DOHH2 (cell line): ENCODE measurements around the gene HS2ST1.

Experiments used
- H3F3A ChIP-seq: fragments of 200-600 bp; sonication (generic), shearing (Covaris generic); 2 replicates; pipeline ENCODE4 v1.6.0; 2016; ENCODE audit warnings: antibody characterized with exemption, mild to moderate bottlenecking; ENCODE audit not compliant: control insufficient read depth, insufficient read depth
- H3K27ac ChIP-seq: fragments of 200-600 bp; sonication (generic); 2 replicates; pipeline ENCODE4 v1.5.1; 2014; ENCODE audit warnings: low read depth, mild to moderate bottlenecking, low read length, moderate library complexity
- H3K27me3 ChIP-seq: fragments of 200-600 bp; sonication (generic); 2 replicates; pipeline ENCODE4 v1.6.1; 2014; ENCODE audit warnings: mild to moderate bottlenecking, low read length, mixed read lengths; ENCODE audit not compliant: control insufficient read depth
- H3K36me3 ChIP-seq: fragments of 200-600 bp; sonication (generic); 2 replicates; pipeline ENCODE4 v1.6.1; 2014; ENCODE audit warnings: mild to moderate bottlenecking, low read length, moderate library complexity, mixed read lengths; ENCODE audit not compliant: control insufficient read depth
- H3K4me1 ChIP-seq: fragments of 200-600 bp; sonication (generic); 2 replicates; pipeline ENCODE4 v1.6.1; 2014; ENCODE audit warnings: mild to moderate bottlenecking, low read length, mixed read lengths; ENCODE audit not compliant: control insufficient read depth
- H3K4me2 ChIP-seq: fragments of 200-600 bp; sonication (generic); 2 replicates; pipeline ENCODE4 v1.6.0; 2014; ENCODE audit warnings: mild to moderate bottlenecking, low read length, moderate library complexity
- H3K4me3 ChIP-seq: fragments of 200-600 bp; sonication (generic); 2 replicates; pipeline ENCODE4 v1.5.1; 2014; ENCODE audit warnings: mild to moderate bottlenecking, low read length, mixed read lengths
- H3K79me2 ChIP-seq: fragments of 200-600 bp; sonication (generic); 2 replicates; pipeline ENCODE4 v1.6.1; 2014; ENCODE audit warnings: mild to moderate bottlenecking, low read length, mixed read lengths; ENCODE audit not compliant: control insufficient read depth
- H3K9me2 ChIP-seq: fragments of 200-600 bp; sonication (generic); replicated peaks from 2 replicates; pipeline ENCODE4 v1.6.1; 2014; ENCODE audit warnings: mild to moderate bottlenecking, low read length, mixed read lengths; ENCODE audit not compliant: control insufficient read depth
- H3K9me3 ChIP-seq: fragments of 200-600 bp; sonication (generic); 2 replicates; pipeline ENCODE4 v1.6.1; 2014; ENCODE audit warnings: antibody characterized with exemption, low read length, mixed read lengths; ENCODE audit not compliant: control insufficient read depth, insufficient read depth
- H4K20me1 ChIP-seq: fragments of 200-600 bp; sonication (generic); 2 replicates; pipeline ENCODE4 v1.6.0; 2014; ENCODE audit warnings: low read depth, mild to moderate bottlenecking, antibody characterized with exemption, low read length, moderate library complexity; ENCODE audit not compliant: control insufficient read depth, insufficient read depth
- EZH2phosphoT487 ChIP-seq: fragments of 200-600 bp; sonication (generic); IDR thresholded peaks from 2 replicates; pipeline ENCODE4 v1.6.1; 2017; ENCODE audit warnings: borderline replicate concordance, mild to moderate bottlenecking, antibody characterized with exemption, low read length, moderate library complexity, mixed read lengths
- TF ChIP-seq, protein P1 (sequence below): fragments of 200-600 bp; sonication (generic); IDR thresholded peaks from one replicate; pipeline ENCODE4 v1.5.1; 2014; ENCODE audit warnings: antibody characterized with exemption, mild to moderate bottlenecking, low read depth, low read length; ENCODE audit not compliant: poor library complexity, severe bottlenecking

The HS2ST1 gene

DNA sequence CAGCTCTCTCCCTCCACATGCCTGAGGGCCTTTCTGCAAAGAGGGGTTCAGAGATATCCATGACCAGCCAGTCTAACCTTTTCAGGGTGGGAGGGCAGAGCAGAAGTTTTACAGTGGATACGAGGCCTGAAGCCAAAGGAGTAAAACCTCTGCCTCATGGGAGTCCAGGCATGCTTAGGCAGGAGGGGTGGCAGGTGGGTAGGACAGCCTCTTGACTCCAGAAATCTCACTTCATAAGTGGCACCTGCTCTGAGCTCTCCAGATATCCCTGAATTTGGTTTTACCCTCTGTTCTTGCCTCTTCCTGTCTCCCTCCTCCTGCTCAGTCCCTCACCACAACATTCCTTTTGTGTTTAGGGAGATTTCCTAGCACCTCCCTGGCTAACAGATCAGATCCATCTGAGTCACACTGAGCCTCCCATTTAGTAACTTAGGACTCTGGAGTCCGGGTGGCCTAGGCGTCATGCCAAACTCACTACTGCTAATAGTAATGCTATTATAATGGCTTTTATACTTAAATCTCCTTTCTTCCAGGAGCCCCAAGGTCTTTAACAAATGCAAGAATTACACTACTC lies 201.0 kb downstream of the HS2ST1 start:
- Histone ChIP-seq H3K4me2 (no peak overlapping the region), H3K79me2 (no peaks in the 10 kb centered on the region), H3K4me1 (no peaks in the 10 kb centered on the region), H3K9me2 (no peaks in the 10 kb centered on the region), H3F3A (peaks cover 2% of the 10 kb centered on the region; the same call in 1 of the 2 replicates), H3K27me3 (no peaks in the 10 kb centered on the region), H4K20me1 (no peaks in the 10 kb centered on the region), H3K27ac (no peak overlapping the region), H3K36me3 (no peaks in the 10 kb centered on the region), H3K4me3 (no peak overlapping the region), H3K9me3 (no peaks in the 10 kb centered on the region)
- TF ChIP-seq, protein P1, sequence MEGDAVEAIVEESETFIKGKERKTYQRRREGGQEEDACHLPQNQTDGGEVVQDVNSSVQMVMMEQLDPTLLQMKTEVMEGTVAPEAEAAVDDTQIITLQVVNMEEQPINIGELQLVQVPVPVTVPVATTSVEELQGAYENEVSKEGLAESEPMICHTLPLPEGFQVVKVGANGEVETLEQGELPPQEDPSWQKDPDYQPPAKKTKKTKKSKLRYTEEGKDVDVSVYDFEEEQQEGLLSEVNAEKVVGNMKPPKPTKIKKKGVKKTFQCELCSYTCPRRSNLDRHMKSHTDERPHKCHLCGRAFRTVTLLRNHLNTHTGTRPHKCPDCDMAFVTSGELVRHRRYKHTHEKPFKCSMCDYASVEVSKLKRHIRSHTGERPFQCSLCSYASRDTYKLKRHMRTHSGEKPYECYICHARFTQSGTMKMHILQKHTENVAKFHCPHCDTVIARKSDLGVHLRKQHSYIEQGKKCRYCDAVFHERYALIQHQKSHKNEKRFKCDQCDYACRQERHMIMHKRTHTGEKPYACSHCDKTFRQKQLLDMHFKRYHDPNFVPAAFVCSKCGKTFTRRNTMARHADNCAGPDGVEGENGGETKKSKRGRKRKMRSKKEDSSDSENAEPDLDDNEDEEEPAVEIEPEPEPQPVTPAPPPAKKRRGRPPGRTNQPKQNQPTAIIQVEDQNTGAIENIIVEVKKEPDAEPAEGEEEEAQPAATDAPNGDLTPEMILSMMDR, result no peak
- no peak for TF ChIP-seq EZH2phosphoT487

DNA sequence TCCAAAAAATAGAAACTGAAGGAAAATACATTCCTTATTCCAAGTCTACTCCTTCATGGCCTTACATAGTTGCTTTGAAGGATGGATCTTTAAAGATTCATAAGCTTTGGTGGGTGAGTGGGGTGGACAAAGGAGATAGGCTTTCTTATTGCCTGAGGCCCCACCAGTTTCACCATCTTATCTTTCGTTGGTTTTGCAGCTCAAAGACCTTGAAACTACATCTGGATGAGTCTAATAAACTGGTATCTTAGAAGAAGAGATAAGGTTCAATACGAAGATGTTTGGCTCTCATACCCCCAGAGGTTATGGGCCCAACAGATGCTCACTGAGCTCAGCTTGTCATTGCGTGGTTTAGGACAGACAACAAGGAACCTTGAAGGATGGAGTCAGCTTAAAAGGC lies 201.5 kb downstream of the HS2ST1 start:
- Histone ChIP-seq H3K4me3 (no peak overlapping the region), H3K27me3 (no peaks in the 10 kb centered on the region), H3F3A (peaks cover 2% of the 10 kb centered on the region; the same call in 1 of the 2 replicates), H3K9me3 (no peaks in the 10 kb centered on the region), H3K27ac (no peak overlapping the region), H4K20me1 (no peaks in the 10 kb centered on the region), H3K4me1 (no peaks in the 10 kb centered on the region), H3K4me2 (no peak overlapping the region), H3K79me2 (no peaks in the 10 kb centered on the region), H3K9me2 (no peaks in the 10 kb centered on the region), H3K36me3 (no peaks in the 10 kb centered on the region)
- TF ChIP-seq, protein P1, result no peak
- no peak for TF ChIP-seq EZH2phosphoT487

DNA sequence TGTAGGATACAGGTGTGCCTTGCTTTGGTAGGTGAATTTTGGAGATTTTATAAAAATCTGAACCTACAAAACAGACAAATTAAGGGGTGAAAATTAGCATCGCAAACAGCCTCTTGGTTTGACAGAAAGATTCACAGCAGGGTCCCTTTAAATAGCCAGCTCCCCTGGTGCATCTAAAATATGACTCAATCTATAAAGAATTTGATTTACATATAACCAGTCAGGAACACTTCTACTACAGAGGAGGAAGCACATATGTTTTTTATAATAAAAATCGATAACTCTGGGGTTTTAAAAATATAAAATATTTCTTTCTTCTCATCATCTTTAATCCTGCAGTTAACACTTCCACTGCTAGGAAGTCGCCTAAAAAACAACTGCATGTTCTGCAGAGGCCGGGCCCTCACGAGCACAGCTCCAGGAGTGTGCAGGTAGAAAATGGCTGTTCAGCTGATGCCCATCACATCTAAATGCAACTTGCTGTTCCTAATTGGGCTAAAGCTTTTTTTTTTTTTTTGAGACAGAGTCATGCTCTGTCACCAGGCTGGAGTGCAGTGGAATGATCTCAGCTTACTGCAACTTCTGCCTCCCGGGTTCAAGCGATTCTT lies 203.4 kb downstream of the HS2ST1 start:
- H3K9me2 ChIP-seq, result no peaks in the 10 kb centered on the region

More for the DNA sequence above, 203.4 kb downstream of the HS2ST1 start:
- Histone ChIP-seq H3K36me3 (no peaks in the 10 kb centered on the region), H3K27ac (no peak overlapping the region), H3K27me3 (no peaks in the 10 kb centered on the region), H3K4me3 (no peak overlapping the region), H3K4me2 (no peak overlapping the region), H4K20me1 (no peaks in the 10 kb centered on the region), H3K4me1 (peaks cover 7% of the 10 kb centered on the region), H3F3A (peaks cover 2% of the 10 kb centered on the region; the same call in 1 of the 2 replicates), H3K9me3 (no peaks in the 10 kb centered on the region), H3K79me2 (no peaks in the 10 kb centered on the region)
- TF ChIP-seq EZH2phosphoT487, result no peak
- TF ChIP-seq, protein P1, result no peak
